ENCODE results near the gene ARGLU1.

- TF ChIP-seq CTCF (conservative IDR thresholded peaks at IDR 0.05; ENCODE audit: low read depth, low read length) (no peak), EZH2 (IDR thresholded peaks at IDR 0.05; ENCODE audit: low read length, unreplicated experiment) (no peak), EZH2phosphoT487 (IDR thresholded peaks at IDR 0.05; ENCODE audit: borderline replicate concordance, low read length) (no peak)
Measured at GRCh38 chr13:106609116-106609515, 41.2 kb upstream of the ARGLU1 start.

Measured in PC-3 (cell line).